ENCODE results near the gene AFAP1L2. TPM values are rescaled to one million over a fixed set of nuclear protein-coding genes. Genes with fewer than 3 reads are reported as not detected.

Gene AFAP1L2
- total RNA-seq, 1 donor from 2014 or later: 6.4 TPM

DNA sequence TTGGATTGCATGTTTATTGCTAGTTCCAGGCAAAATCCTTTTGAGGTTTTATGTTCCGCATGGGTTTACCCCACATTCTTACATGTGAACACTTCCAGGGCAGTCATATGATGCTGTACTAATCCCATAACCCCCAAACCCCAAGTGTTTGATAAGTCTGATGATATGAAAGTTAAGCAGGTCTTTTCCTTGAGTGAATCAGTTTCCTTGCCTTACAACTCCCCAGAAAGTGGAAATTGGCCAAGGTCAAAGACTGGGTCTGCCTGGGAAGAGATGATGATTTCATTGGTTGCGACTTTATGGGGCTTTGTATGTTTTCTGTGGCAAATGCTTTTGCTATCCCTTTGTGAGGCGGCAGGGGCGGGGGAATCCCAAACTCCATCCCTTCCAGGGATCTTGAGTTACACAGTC lies 24.7 kb downstream of the AFAP1L2 start:
- TF ChIP-seq, protein P1, sequence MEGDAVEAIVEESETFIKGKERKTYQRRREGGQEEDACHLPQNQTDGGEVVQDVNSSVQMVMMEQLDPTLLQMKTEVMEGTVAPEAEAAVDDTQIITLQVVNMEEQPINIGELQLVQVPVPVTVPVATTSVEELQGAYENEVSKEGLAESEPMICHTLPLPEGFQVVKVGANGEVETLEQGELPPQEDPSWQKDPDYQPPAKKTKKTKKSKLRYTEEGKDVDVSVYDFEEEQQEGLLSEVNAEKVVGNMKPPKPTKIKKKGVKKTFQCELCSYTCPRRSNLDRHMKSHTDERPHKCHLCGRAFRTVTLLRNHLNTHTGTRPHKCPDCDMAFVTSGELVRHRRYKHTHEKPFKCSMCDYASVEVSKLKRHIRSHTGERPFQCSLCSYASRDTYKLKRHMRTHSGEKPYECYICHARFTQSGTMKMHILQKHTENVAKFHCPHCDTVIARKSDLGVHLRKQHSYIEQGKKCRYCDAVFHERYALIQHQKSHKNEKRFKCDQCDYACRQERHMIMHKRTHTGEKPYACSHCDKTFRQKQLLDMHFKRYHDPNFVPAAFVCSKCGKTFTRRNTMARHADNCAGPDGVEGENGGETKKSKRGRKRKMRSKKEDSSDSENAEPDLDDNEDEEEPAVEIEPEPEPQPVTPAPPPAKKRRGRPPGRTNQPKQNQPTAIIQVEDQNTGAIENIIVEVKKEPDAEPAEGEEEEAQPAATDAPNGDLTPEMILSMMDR (conservative IDR thresholded peaks at IDR 0.05): no peak
- no peaks in the 10 kb centered on the region for H3K9me3 Mint-ChIP-seq
- H3K4me3 Mint-ChIP-seq: no peak overlapping the region
- no peaks in the 10 kb centered on the region for H3K36me3 Mint-ChIP-seq
- DNase-seq (ENCODE audit: extremely low spot score, unreplicated experiment): no peak
- no peak overlapping the region for H3K27ac Mint-ChIP-seq
- H3K27me3 Mint-ChIP-seq: peaks cover 16% of the 10 kb centered on the region
- no peaks in the 10 kb centered on the region for H3K4me1 Mint-ChIP-seq (ENCODE audit: unreplicated experiment)

GRCh38 chr10:114376523-114376922 lies 27.8 kb downstream of the AFAP1L2 start:
- TF ChIP-seq, protein P1 (conservative IDR thresholded peaks at IDR 0.05): no peak
- Mint-ChIP-seq H3K9me3 (no peaks in the 10 kb centered on the region), H3K27me3 (peaks cover 6% of the 10 kb centered on the region), H3K27ac (no peak overlapping the region), H3K4me1 (ENCODE audit: unreplicated experiment) (peaks cover 10% of the 10 kb centered on the region), H3K36me3 (no peaks in the 10 kb centered on the region), H3K4me3 (no peak overlapping the region)
- DNase-seq (ENCODE audit: extremely low spot score, unreplicated experiment): no peak

- Mint-ChIP-seq H3K4me1 (ENCODE audit: unreplicated experiment) (peaks cover 10% of the 10 kb centered on the region), H3K4me3 (no peak overlapping the region), H3K27me3 (peaks cover 6% of the 10 kb centered on the region), H3K9me3 (no peaks in the 10 kb centered on the region), H3K36me3 (no peaks in the 10 kb centered on the region), H3K27ac (no peak overlapping the region)
- no peak for DNase-seq (ENCODE audit: extremely low spot score, unreplicated experiment)
- TF ChIP-seq, protein P1 (conservative IDR thresholded peaks at IDR 0.05): no peak
These were observed 29.3 kb downstream of the AFAP1L2 start for GRCh38 chr10:114375047-114375446.

DNA sequence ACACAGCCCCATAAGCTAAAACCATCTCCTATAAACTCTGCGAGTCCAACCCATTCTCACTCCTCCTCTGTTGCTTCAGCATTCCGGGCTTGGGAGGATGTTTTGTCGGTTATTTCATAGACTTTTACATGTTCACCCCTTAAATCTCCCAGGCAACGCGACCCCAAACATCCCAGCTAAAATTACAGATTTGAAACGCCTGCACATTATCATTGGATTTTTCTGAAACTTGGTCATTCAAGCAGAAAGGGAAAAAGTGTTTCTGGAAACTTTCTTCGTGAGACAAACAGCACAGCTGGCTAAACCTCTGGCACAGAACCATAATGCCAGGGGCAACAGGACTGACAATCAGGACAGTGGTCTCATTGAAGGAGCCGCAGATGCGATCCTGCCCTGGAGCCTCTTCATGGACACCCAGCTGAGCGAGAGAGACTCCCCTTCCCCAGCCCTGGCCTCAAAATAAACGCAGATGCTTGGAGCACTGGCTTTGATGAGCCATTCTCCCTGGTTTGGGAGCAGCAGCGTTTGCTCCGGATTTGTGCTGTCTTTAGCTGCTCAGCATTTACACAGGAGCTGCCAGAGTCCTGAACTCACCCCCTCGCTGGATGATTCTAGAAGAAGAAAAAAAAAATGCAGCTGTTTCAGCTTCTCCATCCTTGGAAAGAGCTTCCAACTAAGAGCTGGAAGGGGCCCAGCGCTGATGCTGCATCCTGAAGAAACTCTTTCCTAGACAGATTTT lies 30.1 kb downstream of the AFAP1L2 start:
- Mint-ChIP-seq H3K4me3 (peak overlapping the region; percentile 32), H3K36me3 (no peaks in the 10 kb centered on the region), H3K4me1 (ENCODE audit: unreplicated experiment) (peaks cover 10% of the 10 kb centered on the region), H3K27me3 (peaks cover 6% of the 10 kb centered on the region), H3K27ac (peak overlapping the region; percentile 12), H3K9me3 (no peaks in the 10 kb centered on the region)
- DNase-seq (ENCODE audit: extremely low spot score, unreplicated experiment): no peak
- TF ChIP-seq, protein P1 (conservative IDR thresholded peaks at IDR 0.05): no peak

DNA sequence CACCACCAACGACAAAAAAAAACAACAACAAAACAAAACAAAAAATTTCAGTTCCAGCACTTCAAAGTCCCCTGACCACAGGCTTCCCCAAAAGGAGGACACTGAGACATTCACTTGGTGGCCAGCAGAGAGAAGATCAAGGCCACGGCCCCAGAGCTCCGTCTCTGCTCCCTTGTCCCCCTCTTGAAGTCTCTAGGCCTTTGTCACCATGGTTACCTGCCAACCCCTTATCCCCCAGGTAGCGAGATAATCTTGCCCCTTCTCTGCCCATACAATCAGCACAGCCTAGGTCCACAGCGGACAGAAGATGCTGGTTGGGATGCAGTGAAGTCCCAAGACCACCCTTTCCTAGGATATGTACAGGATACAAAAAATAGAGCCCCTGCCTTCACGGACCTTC lies 30.7 kb downstream of the AFAP1L2 start:
- Mint-ChIP-seq H3K36me3 (no peaks in the 10 kb centered on the region), H3K4me1 (ENCODE audit: unreplicated experiment) (peaks cover 10% of the 10 kb centered on the region), H3K4me3 (peak overlapping the region; percentile 32), H3K27ac (peak overlapping the region; percentile 12), H3K9me3 (no peaks in the 10 kb centered on the region), H3K27me3 (peaks cover 6% of the 10 kb centered on the region)
- TF ChIP-seq, protein P1 (conservative IDR thresholded peaks at IDR 0.05): no peak
- no peak for DNase-seq (ENCODE audit: extremely low spot score, unreplicated experiment)
